Astrocyte of the hippocampus (primary cell): ENCODE results near the gene LDB2.

Experiments
- DNase-seq: peaks from one replicate; pipeline ENCODE4 v3.0.0; 2011; ENCODE audit warnings: low read depth, low spot score

LDB2 gene

GRCh38 chr4:16492872-16493271 is 405.6 kb downstream of the LDB2 start:
- DNase-seq, result no peak

- DNase-seq, result no peak
These were observed 409.2 kb downstream of the LDB2 start for GRCh38 chr4:16489226-16489625.

GRCh38 chr4:16488084-16488483 is 410.4 kb downstream of the LDB2 start:
- no peak for DNase-seq

GRCh38 chr4:16484711-16485110 is 413.7 kb downstream of the LDB2 start:
- no peak for DNase-seq

GRCh38 chr4:16483540-16483939 is 414.9 kb downstream of the LDB2 start:
- DNase-seq, result no peak

GRCh38 chr4:16480011-16480410 is 418.4 kb downstream of the LDB2 start:
- peak; percentile 22 for DNase-seq

GRCh38 chr4:16472537-16472936 is 425.9 kb downstream of the LDB2 start:
- DNase-seq, result no peak

GRCh38 chr4:16467061-16467460 is 431.4 kb downstream of the LDB2 start:
- no peak for DNase-seq

- no peak for DNase-seq
These were observed 431.9 kb downstream of the LDB2 start for GRCh38 chr4:16466581-16466980.

GRCh38 chr4:16464651-16465050 is 433.8 kb downstream of the LDB2 start:
- no peak for DNase-seq

GRCh38 chr4:16462656-16463055 is 435.8 kb downstream of the LDB2 start:
- DNase-seq, result no peak

GRCh38 chr4:16461362-16461761 is 437.1 kb downstream of the LDB2 start:
- DNase-seq, result peak; percentile 20

GRCh38 chr4:16457944-16458343 is 440.5 kb downstream of the LDB2 start:
- DNase-seq, result peak; percentile 26
